Medulla oblongata (tissue), 1 donor: Measurements from ENCODE around the gene LRRC8E.
"Not testable (repeated sequence)": the region's sequence is repeated elsewhere in the genome, so short reads cannot be mapped to it uniquely, and the experiment has no call there.

Experiments
- DNase-seq: peaks from one replicate; pipeline ENCODE4 v3.0.0-alpha.2; 2015; ENCODE audit errors: extremely low spot score

LRRC8E gene

GRCh38 chr19:7887408-7888144, 734 bp upstream of the LRRC8E start:
- no peak for DNase-seq

- no peak for DNase-seq
Observed at GRCh38 chr19:7888826-7889217, 512 bp downstream of the LRRC8E start.

DNA sequence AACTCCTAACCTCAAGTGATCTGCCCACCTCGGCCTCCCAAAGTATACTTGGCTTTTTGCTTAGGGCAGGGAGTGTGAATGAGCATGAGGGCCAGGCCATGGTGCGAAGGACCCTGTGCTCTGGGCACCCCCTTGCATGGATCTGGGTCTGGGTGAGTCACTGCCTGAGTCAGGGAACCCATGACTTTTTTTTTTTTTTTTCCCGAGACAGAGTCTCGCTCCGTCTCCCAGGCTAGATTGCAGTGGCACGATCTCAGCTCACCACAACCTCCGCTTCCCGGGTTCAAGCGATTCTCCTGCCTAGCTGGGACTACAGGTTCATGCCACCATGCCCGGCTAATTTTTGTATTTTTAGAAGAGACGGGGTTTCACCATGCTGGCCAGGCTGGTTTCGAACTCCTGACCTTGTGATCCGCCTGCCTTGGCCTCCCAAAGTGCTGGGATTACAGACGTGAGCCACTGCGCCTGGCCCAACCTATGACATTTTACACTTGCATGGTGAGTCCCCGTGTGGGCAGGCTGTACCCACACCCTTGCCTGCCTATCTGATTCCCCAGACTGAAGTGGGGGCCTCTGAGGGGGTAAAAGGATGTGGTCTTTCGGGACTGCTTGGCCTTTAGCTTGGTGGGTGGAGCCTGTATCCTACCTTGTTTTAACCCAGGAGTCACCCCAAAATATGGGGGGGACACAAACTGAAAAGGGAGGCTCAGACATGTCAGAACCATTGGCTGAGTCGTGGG, 5.2 kb downstream of the LRRC8E start:
- not testable (repeated sequence) for DNase-seq

DNA sequence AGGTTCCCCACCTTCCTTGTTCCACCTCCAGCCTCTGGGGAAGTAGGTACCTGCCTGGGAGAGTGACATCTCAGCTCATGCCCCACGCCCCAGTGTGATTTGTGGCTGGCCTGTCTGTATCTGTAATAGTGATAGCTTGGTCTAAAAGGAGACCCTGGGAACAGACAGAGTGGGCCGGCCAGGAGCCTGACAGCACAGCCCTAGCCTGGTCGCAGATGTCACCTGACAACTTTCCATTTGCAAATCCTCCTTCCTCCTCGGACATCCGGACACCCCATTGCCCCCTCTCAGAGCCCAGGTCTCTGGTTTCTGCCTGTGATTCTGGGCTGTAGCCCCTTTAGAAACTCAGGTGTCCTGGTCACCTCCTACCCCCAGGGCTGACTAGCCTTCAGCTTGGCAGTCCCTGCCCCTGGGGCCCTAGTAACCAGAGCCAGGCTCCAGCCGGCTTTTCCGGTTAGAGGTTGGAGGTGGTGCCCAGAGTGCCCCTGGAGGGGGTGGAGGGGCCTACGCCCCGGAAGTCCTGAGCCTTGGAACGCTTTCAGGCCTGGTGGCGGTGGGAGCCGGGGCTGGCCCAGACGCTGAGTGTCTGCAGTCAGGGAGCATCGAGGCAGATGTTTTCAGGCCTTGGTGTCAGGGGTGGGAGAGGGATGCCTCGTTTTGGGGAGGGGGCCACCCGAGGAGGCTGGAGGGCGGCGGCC, 6.5 kb downstream of the LRRC8E start:
- DNase-seq = no peak

DNA sequence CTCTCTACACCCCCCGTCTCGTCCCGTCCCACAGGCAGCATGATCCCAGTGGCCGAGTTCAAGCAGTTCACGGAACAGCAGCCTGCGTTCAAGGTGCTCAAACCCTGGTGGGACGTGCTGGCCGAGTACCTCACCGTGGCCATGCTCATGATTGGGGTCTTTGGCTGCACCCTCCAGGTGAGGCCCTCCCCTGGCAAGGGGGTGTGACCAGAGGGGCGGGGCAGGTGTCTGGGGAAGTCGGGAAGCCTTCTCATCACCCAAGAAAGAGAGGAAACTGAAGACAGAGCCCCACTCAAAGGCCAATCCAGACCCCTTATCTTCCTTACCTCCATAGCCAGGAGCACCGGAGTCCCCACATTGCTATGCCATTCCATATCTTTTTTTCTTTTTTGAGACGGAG, 7.3 kb downstream of the LRRC8E start:
- DNase-seq = no peak

- DNase-seq = no peak
Observed at GRCh38 chr19:7897292-7897691, 9.0 kb downstream of the LRRC8E start.

DNA sequence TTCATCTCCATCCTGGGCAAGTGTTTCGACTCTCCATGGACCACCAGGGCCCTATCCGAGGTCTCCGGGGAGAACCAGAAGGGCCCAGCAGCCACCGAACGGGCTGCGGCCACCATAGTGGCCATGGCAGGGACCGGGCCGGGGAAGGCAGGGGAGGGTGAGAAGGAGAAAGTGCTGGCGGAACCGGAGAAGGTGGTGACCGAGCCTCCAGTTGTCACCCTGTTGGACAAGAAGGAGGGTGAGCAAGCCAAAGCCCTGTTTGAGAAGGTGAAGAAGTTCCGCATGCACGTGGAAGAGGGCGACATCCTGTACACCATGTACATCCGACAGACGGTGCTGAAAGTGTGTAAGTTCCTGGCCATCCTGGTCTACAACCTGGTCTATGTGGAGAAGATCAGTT, 10.7 kb downstream of the LRRC8E start:
- DNase-seq = no peak

- no peak for DNase-seq
Observed at GRCh38 chr19:7899751-7900378, 11.6 kb downstream of the LRRC8E start.

DNA sequence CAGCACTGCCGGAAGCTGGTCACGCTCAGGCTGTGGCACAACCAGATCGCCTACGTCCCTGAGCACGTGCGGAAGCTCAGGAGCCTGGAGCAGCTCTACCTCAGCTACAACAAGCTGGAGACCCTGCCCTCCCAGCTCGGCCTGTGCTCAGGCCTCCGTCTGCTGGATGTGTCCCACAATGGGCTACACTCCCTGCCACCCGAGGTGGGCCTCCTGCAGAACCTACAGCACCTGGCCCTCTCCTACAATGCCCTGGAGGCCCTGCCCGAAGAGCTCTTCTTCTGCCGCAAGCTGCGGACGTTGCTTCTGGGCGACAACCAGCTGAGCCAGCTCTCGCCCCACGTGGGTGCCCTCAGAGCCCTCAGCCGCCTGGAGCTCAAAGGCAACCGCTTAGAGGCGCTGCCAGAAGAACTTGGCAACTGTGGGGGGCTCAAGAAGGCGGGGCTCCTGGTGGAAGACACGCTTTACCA, 12.1 kb downstream of the LRRC8E start:
- DNase-seq = no peak

- DNase-seq = no peak
Observed at GRCh38 chr19:7900931-7901330, 12.6 kb downstream of the LRRC8E start.

- no peak for DNase-seq
Observed at GRCh38 chr19:7901337-7901736, 13.0 kb downstream of the LRRC8E start.

GRCh38 chr19:7902796-7903243, 14.5 kb downstream of the LRRC8E start:
- DNase-seq = no peak

- DNase-seq = peak; percentile 99
Observed at GRCh38 chr19:7903244-7904073, 15.1 kb downstream of the LRRC8E start, which contains the start of gene MAP2K7. TSS of gene MAP2K7 (plus strand) at chr19:7903877. CDS start at chr19:7903945, 68 bp downstream.

- peak; percentile 42 for DNase-seq
Observed at GRCh38 chr19:7904074-7905020, 16.0 kb downstream of the LRRC8E start.

GRCh38 chr19:7905268-7905667, 17.0 kb downstream of the LRRC8E start:
- DNase-seq = no peak

DNA sequence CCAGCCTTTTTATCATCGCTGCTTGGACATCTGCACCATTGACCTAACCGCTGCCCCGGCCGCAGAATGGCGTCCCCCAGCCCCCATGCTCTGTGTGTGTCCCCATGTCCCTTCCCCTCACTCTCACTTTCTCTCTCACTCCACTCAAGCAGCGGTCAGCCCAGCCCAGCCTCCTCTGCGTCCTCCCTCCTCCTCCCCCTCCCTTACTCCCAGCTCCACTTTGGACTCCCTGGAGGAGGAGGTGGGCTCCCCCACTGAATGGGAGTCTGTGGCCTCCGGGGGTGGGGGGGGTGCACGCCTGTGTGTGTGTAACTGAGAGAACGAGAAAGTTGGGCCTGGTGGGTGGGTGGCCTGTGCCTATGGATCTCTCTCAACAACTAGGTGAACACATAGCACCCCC, 17.5 kb downstream of the LRRC8E start:
- no peak for DNase-seq

DNA sequence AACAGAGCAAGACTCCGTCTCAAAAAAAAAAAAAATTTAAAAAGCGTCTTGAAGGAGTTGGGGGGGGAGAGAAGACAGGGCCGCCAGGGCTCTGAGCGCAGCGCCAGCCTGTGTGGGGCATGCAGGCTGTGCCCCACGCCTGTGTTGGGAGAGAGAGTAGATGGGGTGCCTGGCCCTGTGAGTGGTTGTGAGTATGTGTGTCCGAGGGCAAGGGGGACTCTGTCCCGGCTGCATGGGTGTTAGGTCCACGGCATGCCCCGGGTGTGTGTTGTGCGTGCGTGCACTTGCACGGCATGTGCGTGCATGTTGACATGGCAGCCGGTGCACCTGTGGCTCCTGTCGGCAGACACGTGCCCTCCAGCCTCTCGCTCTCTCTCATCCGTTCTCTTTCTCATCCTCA, 18.8 kb downstream of the LRRC8E start:
- DNase-seq = no peak

DNA sequence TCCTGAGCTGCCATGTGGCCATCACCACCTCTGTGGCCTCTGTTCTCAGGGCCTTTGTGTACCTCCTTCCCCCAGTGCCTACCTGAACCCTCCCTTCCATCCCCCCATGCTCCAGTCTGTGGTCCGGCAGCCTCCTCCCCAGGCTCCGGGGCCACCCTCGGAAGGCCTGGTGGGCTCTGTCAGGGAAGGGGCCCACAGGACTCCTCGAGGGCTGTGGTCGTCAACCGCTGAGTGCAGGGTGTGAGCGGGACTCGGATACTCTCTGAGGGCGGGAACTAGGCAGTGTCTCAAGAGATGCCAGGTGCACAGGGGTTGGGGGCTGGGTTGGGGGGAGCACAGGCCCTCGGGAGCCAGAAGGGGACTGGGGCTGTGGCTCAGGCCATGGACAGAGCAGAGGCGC, 19.2 kb downstream of the LRRC8E start:
- DNase-seq = no peak

DNA sequence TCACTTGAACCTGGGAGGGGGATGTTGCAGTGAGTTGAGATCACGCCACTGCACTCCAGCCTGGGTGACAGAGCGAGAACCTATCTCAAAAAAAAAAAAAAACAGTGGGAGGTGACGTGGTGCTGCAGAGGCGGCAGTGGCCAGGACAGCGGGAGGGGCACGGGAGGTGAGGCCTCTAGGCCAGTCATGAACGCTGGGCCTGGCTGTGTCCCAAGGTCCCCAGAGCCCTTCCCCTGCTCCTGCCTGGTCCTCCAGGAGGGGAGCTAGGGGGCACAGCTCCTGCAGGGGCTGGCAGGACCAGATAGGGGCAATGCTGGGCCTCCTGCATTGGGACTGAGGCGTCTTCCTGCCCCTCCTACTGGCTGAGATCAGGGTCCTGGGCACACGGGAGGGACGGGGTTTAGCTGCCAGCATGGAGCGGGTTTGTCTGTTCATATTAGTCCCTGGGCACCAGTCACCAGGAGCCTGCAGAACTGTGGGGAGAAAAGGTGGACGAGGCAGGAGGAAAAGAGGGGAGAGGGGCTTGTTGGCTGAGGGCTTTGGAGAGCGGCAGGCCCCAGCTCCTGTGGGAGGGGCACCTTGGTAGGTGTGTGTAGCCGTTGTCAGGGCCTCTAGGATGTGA, 19.9 kb downstream of the LRRC8E start:
- DNase-seq = no peak
